Panc1 (cell line): ENCODE data around the gene HABP2. TPM values are rescaled to one million over a fixed set of nuclear protein-coding genes. Genes with fewer than 3 reads are reported as not detected.

Experiments used
- ATAC-seq: fragments of 200-7000 bp; cut with Tn5 transposase; 2 replicates; pipeline ENCODE4 v1.9.1; 2020; ENCODE audit warnings: mild to moderate bottlenecking, moderate library complexity
- BruUV-seq: library from RNA; stranded (reverse); fragments of 400-500 nt; replicated peaks from 2 replicates; lab custom pipeline; 2021; lab: Mats Ljungman, UMichigan
- CTCF ChIA-PET: fragments of 300-600 bp; sonication (Branson Sonifier 250); formaldehyde crosslinking; loops from one replicate; lab custom pipeline; 2022; ENCODE audit warnings: antibody characterized with exemption; lab: Charles Lee
- POLR2A ChIA-PET: fragments of 300-600 bp; sonication (Branson Sonifier 250); formaldehyde crosslinking; loops from one replicate; lab custom pipeline; 2022; ENCODE audit warnings: antibody characterized with exemption; lab: Charles Lee
- DNase-seq: peaks from one replicate; pipeline ENCODE4 v3.0.0-alpha.2; 2010; ENCODE audit warnings: low read depth, low spot score
- H3K27ac ChIP-seq: 2 replicates; pipeline ENCODE4 v1.5.1; 2011; ENCODE audit warnings: mild to moderate bottlenecking, low read length, inconsistent platforms
- H3K27me3 ChIP-seq: fragments of 200-500 bp; sonication (Bioruptor generic); 2 replicates; pipeline ENCODE4 v1.6.0; 2014; ENCODE audit warnings: low read length, inconsistent platforms; ENCODE audit not compliant: control insufficient read depth, insufficient read depth
- H3K36me3 ChIP-seq: fragments of 200-500 bp; sonication (Bioruptor generic); 2 replicates; pipeline ENCODE4 v1.5.1; 2014; ENCODE audit warnings: inconsistent platforms, mild to moderate bottlenecking, low read length, moderate library complexity; ENCODE audit not compliant: control insufficient read depth, insufficient read depth
- H3K4me1 ChIP-seq: 2 replicates; pipeline ENCODE4 v1.5.1; 2011; ENCODE audit warnings: inconsistent platforms, mild to moderate bottlenecking, low read length, moderate library complexity; ENCODE audit not compliant: control insufficient read depth, insufficient read depth
- H3K4me3 ChIP-seq, 2 experiments: 2 replicates each; pipeline ENCODE4 v1.5.1; 2011 to 2012; ENCODE audit warnings: low read depth in 2 of 2, low read length in 2 of 2, mild to moderate bottlenecking in 2 of 2, inconsistent platforms in 1 of 2, moderate library complexity in 1 of 2
- H3K9me3 ChIP-seq: fragments of 200-500 bp; sonication (Bioruptor generic); 2 replicates; pipeline ENCODE4 v1.5.1; 2014; ENCODE audit warnings: low read depth, mild to moderate bottlenecking, inconsistent platforms, low read length, moderate library complexity; ENCODE audit not compliant: control insufficient read depth, insufficient read depth
- POLR2AphosphoS5 ChIP-seq: IDR thresholded peaks from 2 replicates; pipeline ENCODE4 v1.6.1; 2012; ENCODE audit warnings: mild to moderate bottlenecking, low read depth, low read length, moderate library complexity
- SIN3A ChIP-seq: IDR thresholded peaks from 2 replicates; pipeline ENCODE4 v1.6.1; 2012; ENCODE audit warnings: low read depth, mild to moderate bottlenecking, low read length, moderate library complexity, borderline replicate concordance; ENCODE audit not compliant: insufficient read depth
- TCF7L2 ChIP-seq: IDR thresholded peaks from 2 replicates; pipeline ENCODE4 v1.6.1; 2011; ENCODE audit warnings: mild to moderate bottlenecking, low read depth, low read length, inconsistent platforms
- in situ Hi-C: cut with HindIII; loops from 2 replicates; pipeline ENCODE4 v1.10.0; 2016; ENCODE audit warnings: low sequenced_read_pairs, low pct_unique_long_range_greater_than_20kb
- intact Hi-C: fragments of 100-400 bp; cut with micrococcal nuclease; formaldehyde crosslinking; loops from one replicate; pipeline ENCODE4 v1.10.0; 2022; ENCODE audit not compliant: unreplicated experiment
- total RNA-seq: library from RNA; stranded (reverse); gene quantifications from one replicate; pipeline ENCODE4 v1.2.1, GENCODE V29; 2021; ENCODE audit not compliant: unreplicated experiment
- TF ChIP-seq, protein P1 (sequence below): fragments of 450-650 bp; IDR thresholded peaks from 2 replicates; pipeline ENCODE4 v1.5.1; 2017; ENCODE audit warnings: mild to moderate bottlenecking
- TF ChIP-seq, protein P2 (sequence below), 2 experiments: IDR thresholded peaks; 2 replicates each; pipeline ENCODE4 v1.6.1; 2011 to 2012; ENCODE audit warnings: low read depth in 2 of 2, control low read depth in 1 of 2, low read length in 1 of 2, mild to moderate bottlenecking in 1 of 2, moderate library complexity in 1 of 2; ENCODE audit not compliant: insufficient read depth in 1 of 2

Gene HABP2
- total RNA-seq, 1 experiment from 2014 or later = 0.13 TPM

DNA sequence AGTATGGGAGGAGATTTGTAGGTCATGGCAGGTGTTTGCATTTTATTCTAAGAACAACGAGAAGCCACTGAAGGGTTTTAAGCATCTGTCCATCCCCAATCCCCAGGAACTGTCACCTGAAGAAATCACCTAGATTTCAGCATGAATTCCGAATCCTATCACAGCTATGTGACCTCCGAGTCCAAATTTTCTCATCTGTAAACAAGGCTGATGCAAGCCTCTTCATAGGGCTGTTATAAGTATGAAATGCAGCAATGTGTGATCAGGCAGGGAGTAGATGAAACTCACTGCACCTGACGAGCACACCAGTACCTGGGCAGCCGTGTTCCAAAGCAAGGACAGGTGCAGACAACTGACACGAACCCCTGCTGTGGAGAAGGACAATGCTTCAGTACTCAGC, 14.0 kb downstream of the HABP2 start:
- in situ Hi-C loops (no loop called here), intact Hi-C loops (no loop called here)
- ChIA-PET POLR2A (no interaction called here), CTCF (no interaction called here)
- Histone ChIP-seq H3K4me3 (no peak overlapping the region), H3K27ac (no peak overlapping the region), H3K4me1 (0 out of 2 replicates have a peak, but pooled peaks cover 2% of the 10 kb centered on the region), H3K27me3 (no peaks in the 10 kb centered on the region), H3K36me3 (no peaks in the 10 kb centered on the region), H3K9me3 (no peaks in the 10 kb centered on the region)
- no peak for TF ChIP-seq TCF7L2
- TF ChIP-seq, protein P1, sequence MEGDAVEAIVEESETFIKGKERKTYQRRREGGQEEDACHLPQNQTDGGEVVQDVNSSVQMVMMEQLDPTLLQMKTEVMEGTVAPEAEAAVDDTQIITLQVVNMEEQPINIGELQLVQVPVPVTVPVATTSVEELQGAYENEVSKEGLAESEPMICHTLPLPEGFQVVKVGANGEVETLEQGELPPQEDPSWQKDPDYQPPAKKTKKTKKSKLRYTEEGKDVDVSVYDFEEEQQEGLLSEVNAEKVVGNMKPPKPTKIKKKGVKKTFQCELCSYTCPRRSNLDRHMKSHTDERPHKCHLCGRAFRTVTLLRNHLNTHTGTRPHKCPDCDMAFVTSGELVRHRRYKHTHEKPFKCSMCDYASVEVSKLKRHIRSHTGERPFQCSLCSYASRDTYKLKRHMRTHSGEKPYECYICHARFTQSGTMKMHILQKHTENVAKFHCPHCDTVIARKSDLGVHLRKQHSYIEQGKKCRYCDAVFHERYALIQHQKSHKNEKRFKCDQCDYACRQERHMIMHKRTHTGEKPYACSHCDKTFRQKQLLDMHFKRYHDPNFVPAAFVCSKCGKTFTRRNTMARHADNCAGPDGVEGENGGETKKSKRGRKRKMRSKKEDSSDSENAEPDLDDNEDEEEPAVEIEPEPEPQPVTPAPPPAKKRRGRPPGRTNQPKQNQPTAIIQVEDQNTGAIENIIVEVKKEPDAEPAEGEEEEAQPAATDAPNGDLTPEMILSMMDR = no peak
- TF ChIP-seq POLR2AphosphoS5 = no peak
- TF ChIP-seq, protein P2, sequence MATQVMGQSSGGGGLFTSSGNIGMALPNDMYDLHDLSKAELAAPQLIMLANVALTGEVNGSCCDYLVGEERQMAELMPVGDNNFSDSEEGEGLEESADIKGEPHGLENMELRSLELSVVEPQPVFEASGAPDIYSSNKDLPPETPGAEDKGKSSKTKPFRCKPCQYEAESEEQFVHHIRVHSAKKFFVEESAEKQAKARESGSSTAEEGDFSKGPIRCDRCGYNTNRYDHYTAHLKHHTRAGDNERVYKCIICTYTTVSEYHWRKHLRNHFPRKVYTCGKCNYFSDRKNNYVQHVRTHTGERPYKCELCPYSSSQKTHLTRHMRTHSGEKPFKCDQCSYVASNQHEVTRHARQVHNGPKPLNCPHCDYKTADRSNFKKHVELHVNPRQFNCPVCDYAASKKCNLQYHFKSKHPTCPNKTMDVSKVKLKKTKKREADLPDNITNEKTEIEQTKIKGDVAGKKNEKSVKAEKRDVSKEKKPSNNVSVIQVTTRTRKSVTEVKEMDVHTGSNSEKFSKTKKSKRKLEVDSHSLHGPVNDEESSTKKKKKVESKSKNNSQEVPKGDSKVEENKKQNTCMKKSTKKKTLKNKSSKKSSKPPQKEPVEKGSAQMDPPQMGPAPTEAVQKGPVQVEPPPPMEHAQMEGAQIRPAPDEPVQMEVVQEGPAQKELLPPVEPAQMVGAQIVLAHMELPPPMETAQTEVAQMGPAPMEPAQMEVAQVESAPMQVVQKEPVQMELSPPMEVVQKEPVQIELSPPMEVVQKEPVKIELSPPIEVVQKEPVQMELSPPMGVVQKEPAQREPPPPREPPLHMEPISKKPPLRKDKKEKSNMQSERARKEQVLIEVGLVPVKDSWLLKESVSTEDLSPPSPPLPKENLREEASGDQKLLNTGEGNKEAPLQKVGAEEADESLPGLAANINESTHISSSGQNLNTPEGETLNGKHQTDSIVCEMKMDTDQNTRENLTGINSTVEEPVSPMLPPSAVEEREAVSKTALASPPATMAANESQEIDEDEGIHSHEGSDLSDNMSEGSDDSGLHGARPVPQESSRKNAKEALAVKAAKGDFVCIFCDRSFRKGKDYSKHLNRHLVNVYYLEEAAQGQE (IDR thresholded peaks at IDR 0.05; ENCODE audit: insufficient read depth in 1 of 2, low read depth in 2 of 2, low read length in 1 of 2) = no peak
- TF ChIP-seq SIN3A = no peak
- DNase-seq (no peak), ATAC-seq (no peak)
- no TSS peak for BruUV-seq

DNA sequence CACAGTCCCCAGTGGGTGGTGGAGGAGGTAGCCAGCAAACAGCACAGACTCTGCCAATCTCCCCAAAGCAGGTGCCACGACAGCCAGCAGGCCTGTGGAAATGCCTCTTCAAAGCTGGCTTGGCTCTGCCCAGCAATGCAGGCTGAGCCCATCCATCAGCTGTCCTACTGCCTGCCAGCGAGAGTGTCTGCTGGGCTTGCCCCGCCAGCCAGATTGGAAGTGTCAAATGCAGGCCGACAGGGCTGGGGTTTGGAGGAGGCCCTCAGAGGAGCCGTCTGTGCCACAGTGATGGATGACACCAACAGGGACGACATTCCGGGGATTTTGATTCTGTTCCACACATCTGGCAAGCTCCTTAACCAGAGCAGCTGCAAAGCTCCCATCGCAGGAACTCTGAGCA, 16.7 kb downstream of the HABP2 start:
- no peak overlapping the region for H3K27ac ChIP-seq
- no peaks in the 10 kb centered on the region for H3K9me3 ChIP-seq
- no peak overlapping the region for H3K4me3 ChIP-seq
- H3K4me1 ChIP-seq = no peaks in the 10 kb centered on the region
- in situ Hi-C loops (no loop called here), intact Hi-C loops (no loop called here)
- no peaks in the 10 kb centered on the region for H3K36me3 ChIP-seq
- no peak for DNase-seq
- peaks cover 14% of the 10 kb centered on the region for H3K27me3 ChIP-seq
- TF ChIP-seq, protein P1 = no peak
- TF ChIP-seq SIN3A = no peak
- no peak for TF ChIP-seq POLR2AphosphoS5
- no peak for TF ChIP-seq TCF7L2
- TF ChIP-seq, protein P2 (IDR thresholded peaks at IDR 0.05; ENCODE audit: insufficient read depth in 1 of 2, low read depth in 2 of 2, low read length in 1 of 2) = no peak
- CTCF ChIA-PET = no interaction called here
- POLR2A ChIA-PET = no interaction called here
- no TSS peak for BruUV-seq
- no peak for ATAC-seq
